ENCODE data around the gene RALGAPA1. TPM values are rescaled to one million over a fixed set of nuclear protein-coding genes. Genes with fewer than 3 reads are reported as not detected.

RALGAPA1 gene
- total RNA-seq, 1 experiment from 2014 or later: 138 TPM

DNA sequence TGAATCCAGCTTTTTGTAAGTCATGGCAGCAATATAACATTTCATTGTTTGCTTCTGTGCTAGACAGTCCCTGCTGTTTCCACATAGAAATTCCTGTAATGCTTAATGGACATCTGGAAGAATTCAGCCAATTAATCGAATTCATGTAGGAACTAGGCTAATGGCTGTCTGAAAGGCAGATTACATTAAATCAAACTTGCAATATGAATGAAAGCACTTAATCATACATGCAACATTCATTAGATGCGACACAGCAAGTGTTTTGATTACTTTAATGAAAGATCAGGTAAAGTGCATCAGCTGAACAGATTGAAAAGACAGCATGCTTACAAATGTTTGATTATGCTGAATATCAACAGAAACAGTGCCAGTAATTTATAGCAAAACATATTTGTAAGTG, 299.2 kb downstream of the RALGAPA1 start:
- no peak overlapping the region for H3K9ac ChIP-seq (ENCODE audit: low read length)
- H3K27ac ChIP-seq (ENCODE audit: low read length): no peak overlapping the region
- DNase-seq: no peak
- H3K27me3 ChIP-seq (ENCODE audit: low read length): no peaks in the 10 kb centered on the region
- no peaks in the 10 kb centered on the region for H3K9me2 ChIP-seq (replicated peaks; ENCODE audit: insufficient read depth, low read length)
- H3K9me3 ChIP-seq (ENCODE audit: low read length): no peaks in the 10 kb centered on the region
- no peaks in the 10 kb centered on the region for H3K79me2 ChIP-seq (ENCODE audit: low read length)
- H2AFZ ChIP-seq (ENCODE audit: low read length): no peak overlapping the region
- H3K4me2 ChIP-seq (ENCODE audit: low read depth, low read length, poor library complexity, severe bottlenecking): no peak overlapping the region
- no peaks in the 10 kb centered on the region for H4K20me1 ChIP-seq (ENCODE audit: insufficient read depth, low read depth, low read length)
- H3K4me1 ChIP-seq (ENCODE audit: low read length): no peaks in the 10 kb centered on the region; the same call in 1 of the 2 replicates
- H3K36me3 ChIP-seq (ENCODE audit: insufficient read depth, low read length): no peaks in the 10 kb centered on the region
- H3K4me3 ChIP-seq (ENCODE audit: low read length): no peak overlapping the region

DNA sequence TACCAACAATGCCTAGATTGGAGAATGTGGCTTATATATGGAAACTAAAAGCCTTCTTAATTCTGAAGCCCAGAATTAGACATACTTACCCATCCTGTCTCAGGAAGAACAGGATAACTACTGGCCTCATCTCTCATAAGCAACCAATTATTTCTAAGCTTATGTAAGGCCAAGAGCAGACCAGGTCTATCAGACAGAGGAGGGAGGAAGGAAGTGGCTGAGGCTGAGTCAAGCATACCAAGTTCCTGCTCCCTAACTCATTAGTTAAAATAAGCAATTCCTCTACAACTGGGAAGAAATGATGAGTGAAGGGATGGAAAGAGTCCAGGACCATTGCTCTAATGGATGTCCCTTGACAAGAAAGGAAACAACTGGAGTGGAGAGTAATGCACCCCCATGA, 302.2 kb downstream of the RALGAPA1 start:
- Histone ChIP-seq H3K27me3 (ENCODE audit: low read length) (no peaks in the 10 kb centered on the region), H3K4me2 (ENCODE audit: low read depth, low read length, poor library complexity, severe bottlenecking) (no peak overlapping the region), H3K36me3 (ENCODE audit: insufficient read depth, low read length) (no peaks in the 10 kb centered on the region), H3K9me2 (replicated peaks; ENCODE audit: insufficient read depth, low read length) (no peaks in the 10 kb centered on the region), H3K9ac (ENCODE audit: low read length) (no peak overlapping the region), H3K79me2 (ENCODE audit: low read length) (no peaks in the 10 kb centered on the region), H3K4me3 (ENCODE audit: low read length) (no peak overlapping the region), H4K20me1 (ENCODE audit: insufficient read depth, low read depth, low read length) (no peaks in the 10 kb centered on the region), H2AFZ (ENCODE audit: low read length) (no peak overlapping the region), H3K27ac (ENCODE audit: low read length) (no peak overlapping the region), H3K4me1 (ENCODE audit: low read length) (peaks cover 7% of the 10 kb centered on the region), H3K9me3 (ENCODE audit: low read length) (no peaks in the 10 kb centered on the region)
- DNase-seq: no peak

DNA sequence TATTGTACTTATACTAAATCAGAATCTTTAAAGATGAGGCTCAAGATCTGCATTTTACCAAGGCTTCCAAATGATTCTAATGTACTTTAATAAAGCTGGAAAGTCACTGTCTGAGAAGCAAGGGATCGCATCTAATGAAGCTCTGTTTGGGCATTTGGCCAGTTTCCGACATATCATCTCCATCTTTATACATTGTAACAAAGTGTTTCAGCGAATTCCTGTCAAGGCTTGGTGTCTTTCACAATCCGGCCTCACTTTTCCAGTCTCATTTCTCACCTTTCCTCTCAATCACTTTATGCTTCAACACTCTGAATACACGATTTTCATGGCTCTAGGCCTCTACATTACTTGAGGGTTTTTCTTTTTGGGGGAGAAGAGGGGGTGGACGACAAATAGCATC, 302.6 kb downstream of the RALGAPA1 start:
- H3K9me3 ChIP-seq (ENCODE audit: low read length): no peaks in the 10 kb centered on the region
- H3K27me3 ChIP-seq (ENCODE audit: low read length): no peaks in the 10 kb centered on the region
- no peak overlapping the region for H3K9ac ChIP-seq (ENCODE audit: low read length)
- H3K9me2 ChIP-seq (replicated peaks; ENCODE audit: insufficient read depth, low read length): no peaks in the 10 kb centered on the region
- no peak overlapping the region for H3K4me3 ChIP-seq (ENCODE audit: low read length)
- DNase-seq: no peak
- no peak overlapping the region for H3K4me2 ChIP-seq (ENCODE audit: low read depth, low read length, poor library complexity, severe bottlenecking)
- H3K27ac ChIP-seq (ENCODE audit: low read length): no peak overlapping the region
- peaks cover 7% of the 10 kb centered on the region for H3K4me1 ChIP-seq (ENCODE audit: low read length)
- no peaks in the 10 kb centered on the region for H4K20me1 ChIP-seq (ENCODE audit: insufficient read depth, low read depth, low read length)
- no peak overlapping the region for H2AFZ ChIP-seq (ENCODE audit: low read length)
- H3K36me3 ChIP-seq (ENCODE audit: insufficient read depth, low read length): no peaks in the 10 kb centered on the region
- H3K79me2 ChIP-seq (ENCODE audit: low read length): no peaks in the 10 kb centered on the region

DNA sequence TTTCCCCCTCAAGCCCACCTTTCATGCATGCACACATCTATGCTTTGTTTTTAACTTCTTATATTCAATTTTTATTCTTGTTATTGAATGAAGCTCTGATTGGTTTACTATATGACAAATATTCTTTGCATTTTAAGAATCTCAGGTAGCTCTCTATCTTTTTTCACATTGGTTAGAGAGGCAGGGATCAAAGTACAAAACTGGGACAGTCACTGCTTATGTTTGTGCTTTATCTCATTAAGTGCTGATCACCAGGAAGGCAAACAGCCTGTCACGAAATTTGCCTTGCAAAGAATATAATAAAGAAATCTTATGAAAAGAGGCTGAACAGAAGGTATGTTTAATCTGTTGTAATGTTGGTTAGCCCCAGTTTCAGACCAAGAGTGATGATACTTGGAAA, 304.8 kb downstream of the RALGAPA1 start:
- no peak overlapping the region for H3K9ac ChIP-seq (ENCODE audit: low read length)
- no peaks in the 10 kb centered on the region for H3K27me3 ChIP-seq (ENCODE audit: low read length)
- H3K4me3 ChIP-seq (ENCODE audit: low read length): no peak overlapping the region
- H3K36me3 ChIP-seq (ENCODE audit: insufficient read depth, low read length): no peaks in the 10 kb centered on the region
- no peak for DNase-seq
- no peaks in the 10 kb centered on the region for H3K9me2 ChIP-seq (replicated peaks; ENCODE audit: insufficient read depth, low read length)
- no peaks in the 10 kb centered on the region for H4K20me1 ChIP-seq (ENCODE audit: insufficient read depth, low read depth, low read length)
- peaks cover 7% of the 10 kb centered on the region for H3K4me1 ChIP-seq (ENCODE audit: low read length)
- no peaks in the 10 kb centered on the region for H3K79me2 ChIP-seq (ENCODE audit: low read length)
- no peaks in the 10 kb centered on the region; the same call in 1 of the 2 replicates for H3K9me3 ChIP-seq (ENCODE audit: low read length)
- H2AFZ ChIP-seq (ENCODE audit: low read length): no peak overlapping the region
- H3K4me2 ChIP-seq (ENCODE audit: low read depth, low read length, poor library complexity, severe bottlenecking): no peak overlapping the region
- no peak overlapping the region for H3K27ac ChIP-seq (ENCODE audit: low read length)

DNA sequence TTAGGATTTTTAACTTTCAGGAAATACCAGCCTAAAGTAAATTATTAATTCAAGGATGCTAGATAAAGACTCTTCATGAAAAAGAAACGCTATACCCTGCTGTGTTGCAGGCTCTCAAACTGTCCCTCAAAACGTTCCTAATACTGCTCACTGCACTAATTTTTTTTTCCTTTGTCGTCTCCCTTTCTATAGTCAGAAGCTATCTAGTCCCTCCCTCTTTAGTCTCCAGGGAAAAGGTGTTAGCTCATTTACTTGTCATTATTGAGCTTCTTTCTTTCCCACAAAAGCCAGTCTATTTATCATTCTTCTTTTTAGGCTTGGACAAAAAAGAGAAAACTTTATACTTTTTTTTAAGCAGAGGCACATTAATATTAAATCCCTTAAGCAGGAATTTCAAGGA, 305.4 kb downstream of the RALGAPA1 start:
- Histone ChIP-seq H3K9me3 (ENCODE audit: low read length) (no peaks in the 10 kb centered on the region; the same call in 1 of the 2 replicates), H3K27ac (ENCODE audit: low read length) (no peak overlapping the region), H3K4me1 (ENCODE audit: low read length) (peaks cover 7% of the 10 kb centered on the region), H3K4me2 (ENCODE audit: low read depth, low read length, poor library complexity, severe bottlenecking) (no peak overlapping the region), H3K36me3 (ENCODE audit: insufficient read depth, low read length) (no peaks in the 10 kb centered on the region), H3K9ac (ENCODE audit: low read length) (no peak overlapping the region), H4K20me1 (ENCODE audit: insufficient read depth, low read depth, low read length) (no peaks in the 10 kb centered on the region), H2AFZ (ENCODE audit: low read length) (no peak overlapping the region), H3K4me3 (ENCODE audit: low read length) (no peak overlapping the region), H3K79me2 (ENCODE audit: low read length) (no peaks in the 10 kb centered on the region), H3K9me2 (replicated peaks; ENCODE audit: insufficient read depth, low read length) (no peaks in the 10 kb centered on the region), H3K27me3 (ENCODE audit: low read length) (no peaks in the 10 kb centered on the region)
- DNase-seq: no peak

DNA sequence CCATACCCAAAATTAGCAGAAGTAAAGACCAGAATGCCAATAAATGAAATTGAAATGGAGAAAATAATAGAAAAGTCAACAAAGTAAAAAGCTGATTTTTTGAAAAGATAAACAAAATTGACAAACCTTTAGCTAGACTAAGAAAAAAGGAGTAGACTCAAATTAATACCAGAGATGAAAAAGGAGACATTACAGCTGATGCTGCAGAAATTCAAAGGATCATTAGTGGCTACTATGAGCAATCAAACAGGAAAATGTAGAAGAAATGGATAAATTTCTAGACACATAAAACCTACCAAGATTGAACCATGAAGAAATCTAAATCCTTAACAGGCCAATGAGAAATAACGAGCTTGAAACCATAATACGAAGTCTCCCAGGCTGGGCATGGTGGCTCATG, 309.9 kb downstream of the RALGAPA1 start:
- Histone ChIP-seq H4K20me1 (ENCODE audit: insufficient read depth, low read depth, low read length) (no peaks in the 10 kb centered on the region), H3K4me3 (ENCODE audit: low read length) (no peak overlapping the region), H3K27me3 (ENCODE audit: low read length) (no peaks in the 10 kb centered on the region), H3K4me2 (ENCODE audit: low read depth, low read length, poor library complexity, severe bottlenecking) (no peak overlapping the region), H2AFZ (ENCODE audit: low read length) (no peak overlapping the region), H3K4me1 (ENCODE audit: low read length) (peaks cover 7% of the 10 kb centered on the region), H3K9me2 (replicated peaks; ENCODE audit: insufficient read depth, low read length) (no peaks in the 10 kb centered on the region), H3K9me3 (ENCODE audit: low read length) (no peaks in the 10 kb centered on the region; the same call in 1 of the 2 replicates), H3K79me2 (ENCODE audit: low read length) (no peaks in the 10 kb centered on the region), H3K27ac (ENCODE audit: low read length) (no peak overlapping the region), H3K36me3 (ENCODE audit: insufficient read depth, low read length) (no peaks in the 10 kb centered on the region), H3K9ac (ENCODE audit: low read length) (no peak overlapping the region)
- no peak for DNase-seq

DNA sequence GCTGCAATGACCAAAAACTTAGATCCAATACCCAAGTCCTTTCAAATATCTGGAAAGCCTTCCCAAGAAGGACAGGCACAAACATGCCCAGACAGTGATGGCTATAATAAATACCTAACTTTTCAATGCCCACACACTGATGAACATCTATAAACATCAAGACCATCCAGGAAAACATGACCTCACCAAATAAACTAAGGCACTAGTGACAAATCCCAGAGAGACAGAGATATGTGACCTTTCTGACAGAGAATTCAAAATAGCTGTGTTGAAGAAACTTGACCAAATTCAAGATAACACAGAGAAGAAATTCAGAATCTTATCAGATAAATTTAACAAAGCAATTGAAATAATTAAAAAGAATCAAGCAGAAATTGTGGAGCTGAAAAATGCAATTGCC, 313.8 kb downstream of the RALGAPA1 start:
- no peak for DNase-seq
- H3K4me1 ChIP-seq (ENCODE audit: low read length): no peaks in the 10 kb centered on the region
- no peaks in the 10 kb centered on the region for H4K20me1 ChIP-seq (ENCODE audit: insufficient read depth, low read depth, low read length)
- no peak overlapping the region for H2AFZ ChIP-seq (ENCODE audit: low read length)
- H3K36me3 ChIP-seq (ENCODE audit: insufficient read depth, low read length): no peaks in the 10 kb centered on the region
- no peaks in the 10 kb centered on the region for H3K79me2 ChIP-seq (ENCODE audit: low read length)
- H3K4me3 ChIP-seq (ENCODE audit: low read length): no peak overlapping the region
- no peaks in the 10 kb centered on the region for H3K27me3 ChIP-seq (ENCODE audit: low read length)
- no peak overlapping the region for H3K27ac ChIP-seq (ENCODE audit: low read length)
- 0 out of 2 replicates have a peak, but pooled peaks cover 6% of the 10 kb centered on the region for H3K9me2 ChIP-seq (replicated peaks; ENCODE audit: insufficient read depth, low read length)
- no peaks in the 10 kb centered on the region; the same call in 1 of the 2 replicates for H3K9me3 ChIP-seq (ENCODE audit: low read length)
- H3K4me2 ChIP-seq (ENCODE audit: low read depth, low read length, poor library complexity, severe bottlenecking): no peak overlapping the region
- no peak overlapping the region for H3K9ac ChIP-seq (ENCODE audit: low read length)

DNA sequence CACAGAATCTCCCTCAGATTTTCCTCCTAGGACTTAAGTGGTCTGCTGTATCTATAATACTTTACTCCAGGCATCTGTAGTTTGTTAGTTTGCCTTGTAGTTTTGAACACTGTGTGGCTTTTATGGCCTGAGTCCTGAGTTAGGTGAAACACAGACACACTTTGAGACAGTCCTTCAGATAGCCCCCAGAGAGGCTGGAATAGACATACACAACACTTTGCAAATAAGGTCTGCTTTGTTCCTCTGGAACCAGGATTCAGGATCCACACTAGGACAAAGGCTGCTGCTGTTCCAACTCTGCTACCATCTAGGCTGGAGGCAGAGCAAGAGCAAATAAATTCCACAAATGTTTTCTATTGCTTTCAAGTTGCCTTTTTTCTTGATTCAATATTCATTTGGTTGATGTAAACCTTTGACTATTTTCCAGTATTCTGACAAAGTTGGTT, 316.5 kb downstream of the RALGAPA1 start:
- no peak overlapping the region for H3K4me3 ChIP-seq (ENCODE audit: low read length)

More for the DNA sequence above, 316.5 kb downstream of the RALGAPA1 start:
- Histone ChIP-seq H3K4me2 (ENCODE audit: low read depth, low read length, poor library complexity, severe bottlenecking) (no peak overlapping the region), H3K9ac (ENCODE audit: low read length) (no peak overlapping the region), H3K27me3 (ENCODE audit: low read length) (no peaks in the 10 kb centered on the region), H4K20me1 (ENCODE audit: insufficient read depth, low read depth, low read length) (no peaks in the 10 kb centered on the region), H3K27ac (ENCODE audit: low read length) (no peak overlapping the region), H3K9me3 (ENCODE audit: low read length) (no peaks in the 10 kb centered on the region), H3K9me2 (replicated peaks; ENCODE audit: insufficient read depth, low read length) (0 out of 2 replicates have a peak, but pooled peaks cover 6% of the 10 kb centered on the region), H3K4me1 (ENCODE audit: low read length) (no peaks in the 10 kb centered on the region), H3K79me2 (ENCODE audit: low read length) (no peaks in the 10 kb centered on the region), H3K36me3 (ENCODE audit: insufficient read depth, low read length) (no peaks in the 10 kb centered on the region), H2AFZ (ENCODE audit: low read length) (no peak overlapping the region)
- DNase-seq: no peak
